Cardiac muscle cell (in vitro differentiated cells and primary cell): ENCODE data around the gene SNRNP70. TPM values are rescaled to one million over a fixed set of nuclear protein-coding genes. Genes with fewer than 3 reads are reported as not detected.

ENCODE experiments used
- DNase-seq, 2 donors: peaks; one replicate each; pipeline versions ENCODE4 v3.0.0 to v3.0.0-alpha.2; 2010 to 2017; ENCODE audit warnings: low read depth in 1 of 2, low spot score in 1 of 2
- H3K27ac ChIP-seq: fragments of 200-600 bp; sonication (generic); 2 replicates; pipeline ENCODE4 v1.5.1; 2016
- H3K27me3 ChIP-seq: fragments of 200-600 bp; sonication (generic); 2 replicates; pipeline ENCODE4 v1.6.0; 2016; ENCODE audit warnings: control low read depth
- H3K36me3 ChIP-seq: fragments of 200-600 bp; sonication (generic); 2 replicates; pipeline ENCODE4 v1.5.1; 2016; ENCODE audit warnings: control low read depth
- H3K4me1 ChIP-seq: fragments of 200-600 bp; sonication (generic); 2 replicates; pipeline ENCODE4 v1.8.1; 2017; ENCODE audit warnings: low read depth, mild to moderate bottlenecking, mixed run types
- H3K4me3 ChIP-seq: fragments of 200-600 bp; sonication (generic); 2 replicates; pipeline ENCODE4 v1.5.1; 2016; ENCODE audit warnings: mild to moderate bottlenecking
- H3K9me3 ChIP-seq: fragments of 200-600 bp; sonication (generic); 2 replicates; pipeline ENCODE4 v1.5.1; 2017; ENCODE audit warnings: low read depth, mild to moderate bottlenecking, control low read depth
- polyA plus RNA-seq: library from polyadenylated mRNA; unstranded; fragments of >200 nt; fragmentation: Nextera tagmentation; extraction: Ambion mirVana; gene quantifications from 2 replicates; pipeline ENCODE4 v1.2.1, GENCODE V29; 2016
- total RNA-seq: library from RNA; depleted of rRNA; stranded (reverse); fragments of >200 nt; gene quantifications from 2 replicates; pipeline ENCODE4 v1.2.3, GENCODE V29; 2016
- TF ChIP-seq, protein P1 (sequence below): IDR thresholded peaks from 2 replicates; pipeline ENCODE4 v1.5.1; 2012; ENCODE audit warnings: low read depth, mild to moderate bottlenecking, low read length

Gene SNRNP70
- total and polyA plus RNA-seq, 2 experiments from 2014 or later: 492 to 598 TPM

- H3K9me3 ChIP-seq: no peaks in the 10 kb centered on the region
- H3K27me3 ChIP-seq: no peaks in the 10 kb centered on the region
- H3K36me3 ChIP-seq: no peaks in the 10 kb centered on the region
- no peak for DNase-seq
- peak overlapping the region; percentile 90 for H3K27ac ChIP-seq
- peak overlapping the region; percentile 40 for H3K4me3 ChIP-seq
- peaks cover 19% of the 10 kb centered on the region for H3K4me1 ChIP-seq
- TF ChIP-seq, protein P1, sequence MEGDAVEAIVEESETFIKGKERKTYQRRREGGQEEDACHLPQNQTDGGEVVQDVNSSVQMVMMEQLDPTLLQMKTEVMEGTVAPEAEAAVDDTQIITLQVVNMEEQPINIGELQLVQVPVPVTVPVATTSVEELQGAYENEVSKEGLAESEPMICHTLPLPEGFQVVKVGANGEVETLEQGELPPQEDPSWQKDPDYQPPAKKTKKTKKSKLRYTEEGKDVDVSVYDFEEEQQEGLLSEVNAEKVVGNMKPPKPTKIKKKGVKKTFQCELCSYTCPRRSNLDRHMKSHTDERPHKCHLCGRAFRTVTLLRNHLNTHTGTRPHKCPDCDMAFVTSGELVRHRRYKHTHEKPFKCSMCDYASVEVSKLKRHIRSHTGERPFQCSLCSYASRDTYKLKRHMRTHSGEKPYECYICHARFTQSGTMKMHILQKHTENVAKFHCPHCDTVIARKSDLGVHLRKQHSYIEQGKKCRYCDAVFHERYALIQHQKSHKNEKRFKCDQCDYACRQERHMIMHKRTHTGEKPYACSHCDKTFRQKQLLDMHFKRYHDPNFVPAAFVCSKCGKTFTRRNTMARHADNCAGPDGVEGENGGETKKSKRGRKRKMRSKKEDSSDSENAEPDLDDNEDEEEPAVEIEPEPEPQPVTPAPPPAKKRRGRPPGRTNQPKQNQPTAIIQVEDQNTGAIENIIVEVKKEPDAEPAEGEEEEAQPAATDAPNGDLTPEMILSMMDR: no peak
Measured at GRCh38 chr19:49148044-49148682, 62.9 kb downstream of the SNRNP70 start.

DNA sequence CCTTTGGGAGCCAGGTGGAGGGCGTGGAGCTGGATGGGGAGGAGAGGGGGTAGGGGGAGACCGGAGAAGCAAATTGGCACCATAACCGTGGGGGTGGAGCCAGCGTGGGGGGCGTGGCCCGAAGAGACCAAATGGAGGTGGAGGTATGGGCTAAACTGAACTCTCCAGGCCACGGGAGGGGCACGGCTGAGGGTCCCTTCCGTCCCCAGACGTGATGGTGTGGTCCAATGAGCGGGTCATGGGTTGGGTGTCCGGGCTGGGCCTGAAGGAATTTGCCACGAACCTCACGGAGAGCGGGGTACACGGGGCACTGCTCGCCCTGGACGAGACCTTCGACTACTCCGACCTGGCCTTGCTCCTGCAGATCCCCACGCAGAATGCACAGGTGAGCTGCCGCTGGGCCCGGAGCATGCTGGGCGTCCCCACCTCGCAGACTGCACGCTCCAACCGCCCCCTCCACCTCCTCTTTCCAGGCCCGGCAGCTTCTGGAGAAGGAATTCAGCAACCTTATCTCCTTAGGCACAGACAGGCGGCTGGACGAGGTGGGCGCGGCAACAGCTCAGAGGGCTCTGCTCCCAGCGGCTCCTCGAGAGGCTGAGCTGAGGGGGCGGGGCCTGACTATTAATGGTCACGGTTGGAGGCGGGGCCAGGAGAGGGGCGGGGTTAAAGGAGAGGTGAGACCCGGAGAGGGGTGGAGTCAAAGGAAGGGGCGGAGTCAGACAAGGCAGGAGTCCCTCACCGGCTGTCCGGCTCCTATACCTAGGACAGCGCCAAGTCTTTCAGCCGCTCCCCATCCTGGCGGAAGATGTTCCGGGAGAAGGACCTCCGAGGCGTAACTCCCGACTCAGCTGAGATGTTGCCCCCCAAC, 63.8 kb downstream of the SNRNP70 start:
- DNase-seq: peak; percentile 98 to 100
- H3K36me3 ChIP-seq: no peaks in the 10 kb centered on the region
- peak overlapping the region; percentile 56 for H3K4me3 ChIP-seq
- H3K27ac ChIP-seq: peak overlapping the region; percentile 90
- H3K9me3 ChIP-seq: no peaks in the 10 kb centered on the region
- H3K27me3 ChIP-seq: no peaks in the 10 kb centered on the region
- peaks cover 18% of the 10 kb centered on the region for H3K4me1 ChIP-seq
- TF ChIP-seq, protein P1: no peak

DNA sequence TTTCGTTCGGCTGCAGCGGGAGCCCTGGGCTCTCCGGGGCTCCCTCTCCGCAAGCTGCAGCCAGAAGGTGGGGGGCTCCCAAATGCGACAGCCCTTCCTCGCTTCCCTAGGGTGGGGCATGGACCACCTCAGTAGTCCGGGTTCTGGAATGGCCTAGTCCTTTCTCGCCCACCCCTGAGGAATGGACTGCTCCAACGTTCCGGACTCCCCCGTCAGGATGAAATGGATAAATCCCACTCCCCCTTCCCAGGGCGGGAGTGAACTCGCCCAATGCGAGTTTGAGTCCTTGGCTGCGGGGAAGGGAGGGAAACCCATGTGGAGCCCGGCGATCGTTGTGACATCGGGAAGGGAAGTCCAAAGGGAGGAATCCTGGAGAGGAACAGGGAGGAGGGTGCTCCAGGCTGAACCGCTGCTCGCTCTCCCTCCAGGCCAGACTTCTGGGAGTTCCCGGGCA, 64.4 kb downstream of the SNRNP70 start:
- Histone ChIP-seq H3K4me3 (peak overlapping the region; percentile 56), H3K4me1 (peaks cover 21% of the 10 kb centered on the region), H3K9me3 (no peaks in the 10 kb centered on the region), H3K27me3 (no peaks in the 10 kb centered on the region), H3K27ac (peak overlapping the region; percentile 72), H3K36me3 (no peaks in the 10 kb centered on the region)
- TF ChIP-seq, protein P1: no peak
- peak; percentile 82 to 94 for DNase-seq

DNA sequence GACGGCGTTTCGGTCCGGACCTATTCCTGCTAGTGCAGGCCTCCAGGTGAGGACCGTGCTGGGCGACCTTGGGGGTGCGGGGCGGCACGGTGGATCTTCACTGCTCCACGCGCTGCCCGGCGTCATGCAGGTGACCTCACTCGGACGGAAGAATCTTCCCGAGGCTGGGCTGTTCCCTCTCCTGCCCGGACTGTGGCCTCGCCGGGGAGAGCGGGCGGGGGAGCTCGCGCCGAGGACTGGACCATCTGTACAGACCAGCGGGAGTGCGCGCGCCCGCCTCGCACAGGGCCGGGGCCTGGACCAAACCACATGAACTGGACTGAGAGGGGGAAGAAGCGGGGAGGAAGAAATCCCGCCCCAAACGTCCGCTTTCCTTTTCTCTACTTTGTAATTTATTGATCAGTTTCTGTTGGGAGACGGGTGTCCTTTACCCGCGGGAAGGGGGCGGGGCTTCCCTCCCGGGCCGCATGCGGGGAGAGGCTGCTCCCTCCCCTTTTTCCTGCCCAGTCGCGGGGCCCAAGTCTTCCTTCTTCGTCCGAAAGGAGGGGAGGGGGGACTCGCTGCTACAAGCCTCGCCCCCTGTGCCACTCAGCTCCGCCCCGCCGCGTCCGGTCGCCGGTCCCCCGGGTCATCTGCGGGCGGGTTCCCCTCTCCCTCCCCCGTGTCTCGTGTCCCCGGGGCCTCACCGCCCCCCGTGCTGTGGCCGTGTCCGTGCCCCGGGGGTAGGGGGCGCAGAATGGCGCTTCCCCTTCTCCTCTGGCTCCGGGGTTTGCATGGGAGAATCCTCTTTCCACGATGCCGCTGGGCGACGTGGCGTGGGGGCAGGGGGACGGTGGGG, 65.1 kb downstream of the SNRNP70 start:
- DNase-seq: peak; percentile 87 to 95
- TF ChIP-seq, protein P1: no peak
- peak overlapping the region; percentile 56 for H3K4me3 ChIP-seq
- peak overlapping the region; percentile 72 for H3K27ac ChIP-seq
- H3K9me3 ChIP-seq: no peaks in the 10 kb centered on the region
- H3K27me3 ChIP-seq: no peaks in the 10 kb centered on the region
- H3K36me3 ChIP-seq: no peaks in the 10 kb centered on the region
- peaks cover 22% of the 10 kb centered on the region for H3K4me1 ChIP-seq

DNA sequence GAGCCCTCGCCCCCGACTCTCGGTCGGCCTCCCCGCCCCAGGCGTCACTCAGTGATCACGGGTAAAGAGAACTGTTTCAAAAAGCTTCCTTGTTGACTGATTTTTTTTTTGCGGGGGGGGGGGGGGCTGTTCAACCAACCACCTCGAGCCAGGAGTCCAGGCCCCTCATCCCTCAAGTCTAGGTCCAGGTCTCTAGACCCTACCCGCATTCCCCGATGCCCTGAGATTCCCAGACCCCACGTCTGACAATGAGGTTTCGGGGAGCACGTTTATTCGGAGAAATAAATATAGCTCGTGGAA, 65.6 kb downstream of the SNRNP70 start:
- Histone ChIP-seq H3K36me3 (no peaks in the 10 kb centered on the region), H3K4me1 (peaks cover 20% of the 10 kb centered on the region), H3K4me3 (peak overlapping the region; percentile 56), H3K9me3 (no peaks in the 10 kb centered on the region), H3K27me3 (no peaks in the 10 kb centered on the region), H3K27ac (peak overlapping the region; percentile 72)
- TF ChIP-seq, protein P1: no peak
- DNase-seq: no peak
